ENCODE measurements around the gene PLK3. TPM values are rescaled to one million over a fixed set of nuclear protein-coding genes. Genes with fewer than 3 reads are reported as not detected.
"Not testable (repeated sequence)": the region's sequence is repeated elsewhere in the genome, so short reads cannot be mapped to it uniquely, and the experiment has no call there.

Gene PLK3
- polyA plus RNA-seq, 2 of the 4 experiments (the other 2 are of a cell fraction): 11.2 to 12.6 TPM

DNA sequence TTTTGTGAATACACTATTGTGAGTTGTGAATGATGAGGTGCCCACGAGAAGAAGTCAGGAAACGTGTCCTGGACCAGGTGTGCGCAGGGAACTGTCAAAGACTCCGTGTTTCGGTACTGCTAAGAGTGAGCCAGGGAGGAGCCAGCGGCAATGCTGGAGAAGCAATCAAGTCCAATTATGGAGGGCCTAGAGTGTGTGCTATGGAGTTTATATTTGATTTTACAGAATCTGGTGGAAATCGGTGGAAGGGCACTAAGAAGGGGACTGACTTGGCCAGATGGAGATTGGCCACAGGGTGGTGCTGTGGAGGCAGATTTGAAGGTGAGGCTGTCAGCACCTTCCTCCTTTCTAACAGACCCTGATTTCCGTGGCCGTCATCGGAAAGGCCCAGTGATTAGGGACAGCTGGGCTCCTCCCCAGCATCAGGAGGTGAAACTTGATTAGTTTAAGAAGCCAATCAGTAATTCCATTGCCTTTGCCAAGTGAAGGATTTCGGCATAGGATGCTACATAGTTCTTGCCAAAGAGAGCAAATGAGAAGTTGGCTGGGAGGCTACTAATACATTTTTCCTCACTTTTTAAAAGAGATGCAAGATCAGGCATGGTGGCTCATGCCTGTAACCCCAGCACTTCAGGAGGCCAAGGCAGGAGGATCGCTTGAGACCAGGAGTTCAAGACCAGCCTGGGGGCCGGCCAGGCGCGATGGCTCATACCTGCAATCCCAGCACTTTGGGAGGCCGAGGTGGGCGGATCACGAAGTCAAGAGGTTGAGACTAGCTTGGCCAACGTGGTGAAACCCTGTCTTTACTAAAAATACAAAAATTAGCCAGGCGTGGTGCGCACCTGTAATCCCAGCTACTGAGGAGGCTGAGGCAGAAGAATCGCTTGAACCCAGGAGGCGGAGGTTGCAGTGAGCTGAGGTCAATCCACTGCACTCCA lies 35.8 kb downstream of the PLK3 start:
- Histone ChIP-seq H3K9me3 (no peaks in the 10 kb centered on the region), H3K27ac (no peak overlapping the region), H3K4me2 (peak overlapping the region; percentile 42), H3K4me3 (no peak overlapping the region), H3K4me1 (no peaks in the 10 kb centered on the region)
- DNase-seq (ENCODE audit: low read depth in 1 of 2, low spot score in 1 of 2): peak; percentile 42 to 76
- CTCF ChIA-PET: interaction anchor here (0.5 to 2.7 kb wide), 16 partner anchors 9 to 522 kb away, joined by 3 to 14 read pairs (median 4); partner anchors contain the start of genes HECTD3 and RPS8
- ATAC-seq: peak; percentile 89 to 94
- TF ChIP-seq, protein P1, sequence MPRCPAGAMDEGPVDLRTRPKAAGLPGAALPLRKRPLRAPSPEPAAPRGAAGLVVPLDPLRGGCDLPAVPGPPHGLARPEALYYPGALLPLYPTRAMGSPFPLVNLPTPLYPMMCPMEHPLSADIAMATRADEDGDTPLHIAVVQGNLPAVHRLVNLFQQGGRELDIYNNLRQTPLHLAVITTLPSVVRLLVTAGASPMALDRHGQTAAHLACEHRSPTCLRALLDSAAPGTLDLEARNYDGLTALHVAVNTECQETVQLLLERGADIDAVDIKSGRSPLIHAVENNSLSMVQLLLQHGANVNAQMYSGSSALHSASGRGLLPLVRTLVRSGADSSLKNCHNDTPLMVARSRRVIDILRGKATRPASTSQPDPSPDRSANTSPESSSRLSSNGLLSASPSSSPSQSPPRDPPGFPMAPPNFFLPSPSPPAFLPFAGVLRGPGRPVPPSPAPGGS (IDR thresholded peaks at IDR 0.05): no peak
- TF ChIP-seq RNF2 (IDR thresholded peaks at IDR 0.05; ENCODE audit: borderline replicate concordance, low read depth) (no peak), RAD21 (conservative IDR thresholded peaks at IDR 0.05 in 1 of 2, IDR thresholded peaks at IDR 0.05 in 1 of 2) (peak; percentile 70 to 75), EHF (CRISPR knock-in tag; IDR thresholded peaks at IDR 0.05) (no peak), SMC3 (IDR thresholded peaks at IDR 0.05) (peak; percentile 60), EP300 (IDR thresholded peaks at IDR 0.05) (no peak), NPAS2 (CRISPR knock-in tag; IDR thresholded peaks at IDR 0.05; ENCODE audit: borderline replicate concordance) (no peak), ZNF302 (CRISPR knock-in tag; IDR thresholded peaks at IDR 0.05) (no peak), HDAC2 (IDR thresholded peaks at IDR 0.05) (no peak), NFE2L2 (conservative IDR thresholded peaks at IDR 0.05; ENCODE audit: low read length) (no peak), HEYL (CRISPR knock-in tag; IDR thresholded peaks at IDR 0.05) (no peak), RCOR1 (IDR thresholded peaks at IDR 0.05; ENCODE audit: low read depth, low read length) (no peak), TFCP2L1 (CRISPR knock-in tag; IDR thresholded peaks at IDR 0.05) (no peak)
- TF ChIP-seq, protein P2, sequence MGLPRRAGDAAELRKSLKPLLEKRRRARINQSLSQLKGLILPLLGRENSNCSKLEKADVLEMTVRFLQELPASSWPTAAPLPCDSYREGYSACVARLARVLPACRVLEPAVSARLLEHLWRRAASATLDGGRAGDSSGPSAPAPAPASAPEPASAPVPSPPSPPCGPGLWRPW (IDR thresholded peaks at IDR 0.05): no peak
- TF ChIP-seq, protein P3, sequence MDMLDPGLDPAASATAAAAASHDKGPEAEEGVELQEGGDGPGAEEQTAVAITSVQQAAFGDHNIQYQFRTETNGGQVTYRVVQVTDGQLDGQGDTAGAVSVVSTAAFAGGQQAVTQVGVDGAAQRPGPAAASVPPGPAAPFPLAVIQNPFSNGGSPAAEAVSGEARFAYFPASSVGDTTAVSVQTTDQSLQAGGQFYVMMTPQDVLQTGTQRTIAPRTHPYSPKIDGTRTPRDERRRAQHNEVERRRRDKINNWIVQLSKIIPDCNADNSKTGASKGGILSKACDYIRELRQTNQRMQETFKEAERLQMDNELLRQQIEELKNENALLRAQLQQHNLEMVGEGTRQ (IDR thresholded peaks at IDR 0.05): no peak
- TF ChIP-seq, protein P4, sequence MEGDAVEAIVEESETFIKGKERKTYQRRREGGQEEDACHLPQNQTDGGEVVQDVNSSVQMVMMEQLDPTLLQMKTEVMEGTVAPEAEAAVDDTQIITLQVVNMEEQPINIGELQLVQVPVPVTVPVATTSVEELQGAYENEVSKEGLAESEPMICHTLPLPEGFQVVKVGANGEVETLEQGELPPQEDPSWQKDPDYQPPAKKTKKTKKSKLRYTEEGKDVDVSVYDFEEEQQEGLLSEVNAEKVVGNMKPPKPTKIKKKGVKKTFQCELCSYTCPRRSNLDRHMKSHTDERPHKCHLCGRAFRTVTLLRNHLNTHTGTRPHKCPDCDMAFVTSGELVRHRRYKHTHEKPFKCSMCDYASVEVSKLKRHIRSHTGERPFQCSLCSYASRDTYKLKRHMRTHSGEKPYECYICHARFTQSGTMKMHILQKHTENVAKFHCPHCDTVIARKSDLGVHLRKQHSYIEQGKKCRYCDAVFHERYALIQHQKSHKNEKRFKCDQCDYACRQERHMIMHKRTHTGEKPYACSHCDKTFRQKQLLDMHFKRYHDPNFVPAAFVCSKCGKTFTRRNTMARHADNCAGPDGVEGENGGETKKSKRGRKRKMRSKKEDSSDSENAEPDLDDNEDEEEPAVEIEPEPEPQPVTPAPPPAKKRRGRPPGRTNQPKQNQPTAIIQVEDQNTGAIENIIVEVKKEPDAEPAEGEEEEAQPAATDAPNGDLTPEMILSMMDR (IDR thresholded peaks at IDR 0.05): peak; percentile 63
- TF ChIP-seq, protein P5, sequence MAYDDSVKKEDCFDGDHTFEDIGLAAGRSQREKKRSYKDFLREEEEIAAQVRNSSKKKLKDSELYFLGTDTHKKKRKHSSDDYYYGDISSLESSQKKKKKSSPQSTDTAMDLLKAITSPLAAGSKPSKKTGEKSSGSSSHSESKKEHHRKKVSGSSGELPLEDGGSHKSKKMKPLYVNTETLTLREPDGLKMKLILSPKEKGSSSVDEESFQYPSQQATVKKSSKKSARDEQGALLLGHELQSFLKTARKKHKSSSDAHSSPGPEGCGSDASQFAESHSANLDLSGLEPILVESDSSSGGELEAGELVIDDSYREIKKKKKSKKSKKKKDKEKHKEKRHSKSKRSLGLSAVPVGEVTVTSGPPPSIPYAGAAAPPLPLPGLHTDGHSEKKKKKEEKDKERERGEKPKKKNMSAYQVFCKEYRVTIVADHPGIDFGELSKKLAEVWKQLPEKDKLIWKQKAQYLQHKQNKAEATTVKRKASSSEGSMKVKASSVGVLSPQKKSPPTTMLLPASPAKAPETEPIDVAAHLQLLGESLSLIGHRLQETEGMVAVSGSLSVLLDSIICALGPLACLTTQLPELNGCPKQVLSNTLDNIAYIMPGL (CRISPR knock-in tag; IDR thresholded peaks at IDR 0.05; ENCODE audit: borderline replicate concordance): no peak
- TF ChIP-seq, protein P6, sequence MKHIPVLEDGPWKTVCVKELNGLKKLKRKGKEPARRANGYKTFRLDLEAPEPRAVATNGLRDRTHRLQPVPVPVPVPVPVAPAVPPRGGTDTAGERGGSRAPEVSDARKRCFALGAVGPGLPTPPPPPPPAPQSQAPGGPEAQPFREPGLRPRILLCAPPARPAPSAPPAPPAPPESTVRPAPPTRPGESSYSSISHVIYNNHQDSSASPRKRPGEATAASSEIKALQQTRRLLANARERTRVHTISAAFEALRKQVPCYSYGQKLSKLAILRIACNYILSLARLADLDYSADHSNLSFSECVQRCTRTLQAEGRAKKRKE (CRISPR knock-in tag; IDR thresholded peaks at IDR 0.05; ENCODE audit: low read depth): no peak
- WGBS (ENCODE audit: missing lambda C conversion rate): 55% methylated on average over 21 of the region's 23 CpGs
- no peak for FAIRE-seq
- POLR2A ChIA-PET: no interaction called here

DNA sequence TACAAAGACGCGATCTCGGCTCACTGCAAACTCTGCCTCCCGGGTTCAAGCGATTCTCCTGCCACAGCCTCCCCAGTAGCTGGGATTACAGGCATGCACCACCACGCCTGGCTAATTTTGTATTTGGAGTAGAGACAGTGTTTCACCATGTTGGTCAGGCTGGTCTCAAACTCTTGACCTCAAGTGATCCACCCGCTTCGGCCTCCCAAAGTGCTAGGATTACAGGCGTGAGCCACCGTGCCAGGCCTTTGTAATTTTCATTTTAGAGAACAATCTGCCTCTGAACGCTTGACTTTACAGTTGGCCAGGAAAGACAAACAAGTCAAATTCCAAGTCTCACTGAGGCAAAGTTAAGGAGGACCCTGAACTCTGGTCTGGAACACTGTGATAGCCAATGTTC lies 38.1 kb downstream of the PLK3 start:
- DNase-seq (ENCODE audit: low read depth in 1 of 2, low spot score in 1 of 2); FAIRE-seq; H3K9me3 ChIP-seq; H3K4me3 ChIP-seq; H3K27ac ChIP-seq; H3K4me1 ChIP-seq; H3K4me2 ChIP-seq; ATAC-seq; POLR2A ChIA-PET: not testable (repeated sequence)
- 92% methylated on average over 10 of the region's 11 CpGs for WGBS (ENCODE audit: missing lambda C conversion rate)
- CTCF ChIA-PET: interaction anchor here (0.6 to 2.7 kb wide), 2 partner anchors 11 to 656 kb away, joined by 4 to 14 read pairs; no protein-coding TSS in a partner anchor
